Sciatic nerve (tissue), 2 donors: ENCODE results near the gene TROAP. TPM values are rescaled to one million over a fixed set of nuclear protein-coding genes. Genes with fewer than 3 reads are reported as not detected.
A peak's percentile ranks its signal among the peaks of the same experiment; 100 is the strongest.
"Not testable (repeated sequence)": the region's sequence is repeated elsewhere in the genome, so short reads cannot be mapped to it uniquely, and the experiment has no call there.

Experiments
- ATAC-seq: fragments of 200-7000 bp; cut with Tn5 transposase; one replicate; pipeline ENCODE4 v1.9.1; 2020; ENCODE audit warnings: mild to moderate bottlenecking, moderate library complexity
- DNase-seq: peaks from one replicate; pipeline ENCODE4 v3.0.0-alpha.2; 2020; ENCODE audit warnings: low spot score
- intact Hi-C: fragments of 100-400 bp; cut with DNase I; formaldehyde crosslinking; loops from one replicate; pipeline ENCODE4 v1.14.2; 2022
- total RNA-seq: library from RNA; stranded (reverse); fragmentation: NEBNext Ultra II Directional; extraction: Animal tissue kit (Norgen Biotek cat#: 25700); gene quantifications from one replicate; pipeline ENCODE4 v1.2.1, GENCODE V29; 2021
- donor health status: DM: no; HTN: no; CAD: no.
- donor health status: DM: no; HTN: no; CAD: no.

TROAP gene
- total RNA-seq, 1 donor from 2014 or later, result 0.58 TPM

GRCh38 chr12:49358483-49359141, 35.6 kb downstream of the TROAP start:
- no peak for DNase-seq
- ATAC-seq, result peak; percentile 82
- intact Hi-C loops, result no loop called here

- ATAC-seq (no peak), DNase-seq (no peak)
- intact Hi-C loops, result loop anchor here (2.0 kb wide), 1 partner anchor 153 kb away; no protein-coding TSS in a partner anchor
Measured at GRCh38 chr12:49359671-49360070, 36.6 kb downstream of the TROAP start.

DNA sequence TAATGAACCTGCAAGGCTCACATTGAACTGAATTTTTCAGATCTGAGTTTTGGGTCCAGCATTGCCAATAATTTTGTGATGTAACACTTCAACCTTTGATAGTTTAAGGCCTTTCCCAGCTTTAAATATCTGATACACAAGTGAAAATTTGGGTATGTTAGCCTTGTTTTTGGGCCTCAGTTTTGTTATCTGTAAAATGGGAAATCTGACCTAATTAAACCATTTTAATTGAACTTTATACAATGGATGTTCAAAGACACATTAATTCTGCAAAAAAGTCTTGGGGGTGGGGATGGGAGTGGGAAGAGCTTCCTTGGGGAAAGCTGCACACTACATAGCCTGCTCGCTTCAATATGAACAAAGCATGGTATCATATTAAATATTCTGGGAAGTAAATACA, 39.0 kb downstream of the TROAP start:
- intact Hi-C loops, result no loop called here
- ATAC-seq (no peak), DNase-seq (no peak)

DNA sequence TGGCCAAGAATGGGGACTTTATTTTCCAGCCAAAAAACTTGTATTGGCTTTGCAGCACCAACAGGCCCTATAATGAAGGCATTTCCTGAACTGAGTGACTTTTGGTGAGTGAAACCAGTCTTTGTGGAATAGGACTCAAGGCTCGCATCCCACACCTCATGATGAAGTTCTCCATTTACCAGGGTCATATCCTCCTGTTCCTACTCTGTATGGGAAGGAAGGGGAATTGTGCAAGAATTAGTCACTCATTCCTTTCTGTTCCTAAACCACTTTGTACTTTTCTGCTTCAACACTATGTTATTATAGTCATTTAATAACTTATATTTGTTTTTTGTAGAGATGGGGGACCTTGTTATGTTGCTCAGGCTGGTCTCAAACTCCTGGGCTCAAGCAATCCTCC, 41.9 kb downstream of the TROAP start:
- DNase-seq (no peak), ATAC-seq (no peak)
- intact Hi-C loops, result no loop called here

GRCh38 chr12:49365542-49365941, 42.5 kb downstream of the TROAP start:
- intact Hi-C loops, result no loop called here
- no peak for DNase-seq

GRCh38 chr12:49366096-49366651, 43.1 kb downstream of the TROAP start:
- ATAC-seq (peak; percentile 25), DNase-seq (no peak)
- intact Hi-C loops, result no loop called here

More at GRCh38 chr12:49365542-49365941, 42.5 kb downstream of the TROAP start:
- ATAC-seq, result no peak

DNA sequence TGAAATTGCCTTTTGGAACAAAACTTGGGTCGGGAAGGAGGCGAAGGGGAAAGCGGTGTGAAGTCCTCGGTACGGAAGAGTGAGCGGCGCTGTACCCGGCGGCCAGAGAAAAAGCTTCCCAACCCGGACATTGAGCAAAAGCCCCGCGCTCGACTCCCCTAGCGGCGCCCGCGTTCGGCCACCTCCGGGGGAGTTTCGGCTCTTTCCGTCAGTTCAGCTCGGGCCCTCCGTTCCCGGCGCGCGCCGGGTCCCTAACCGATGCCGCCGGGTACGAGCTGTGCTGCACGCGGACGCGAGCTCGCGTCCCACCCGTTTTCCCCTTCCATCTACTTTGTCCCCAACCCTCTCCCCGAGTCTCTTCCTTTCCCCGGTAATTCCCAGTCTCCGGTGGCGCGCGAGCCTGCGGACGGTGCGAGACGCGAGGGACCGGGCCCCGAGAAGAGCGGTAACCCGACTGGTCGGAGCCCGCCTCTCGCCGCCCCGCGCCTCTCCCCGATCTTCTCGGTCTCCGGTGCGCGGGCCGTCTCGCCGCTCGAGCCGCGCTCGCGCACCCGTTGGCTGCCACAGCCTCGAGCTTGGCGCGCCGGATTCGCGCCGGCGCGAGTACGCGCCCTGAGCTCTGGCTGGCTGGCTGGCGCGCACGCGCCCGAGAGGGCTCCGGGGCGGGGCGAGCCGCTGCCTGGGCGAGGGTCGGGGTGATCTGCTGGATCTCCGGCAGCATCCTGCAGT, 43.8 kb downstream of the TROAP start:
- intact Hi-C loops, result no loop called here
- DNase-seq (peak; percentile 92), ATAC-seq (peak; percentile 94)

GRCh38 chr12:49367381-49368239, 44.6 kb downstream of the TROAP start, which contains the start of gene SPATS2:
Gene SPATS2 (plus strand): TSS chr12:49367462. CDS start chr12:49461013, 93,551 bp downstream.
- ATAC-seq (peak; percentile 40), DNase-seq (peak; percentile 96)
- intact Hi-C loops, result no loop called here

- ATAC-seq (no peak), DNase-seq (no peak)
- intact Hi-C loops, result no loop called here
Measured at GRCh38 chr12:49368240-49368600, 45.2 kb downstream of the TROAP start.

DNA sequence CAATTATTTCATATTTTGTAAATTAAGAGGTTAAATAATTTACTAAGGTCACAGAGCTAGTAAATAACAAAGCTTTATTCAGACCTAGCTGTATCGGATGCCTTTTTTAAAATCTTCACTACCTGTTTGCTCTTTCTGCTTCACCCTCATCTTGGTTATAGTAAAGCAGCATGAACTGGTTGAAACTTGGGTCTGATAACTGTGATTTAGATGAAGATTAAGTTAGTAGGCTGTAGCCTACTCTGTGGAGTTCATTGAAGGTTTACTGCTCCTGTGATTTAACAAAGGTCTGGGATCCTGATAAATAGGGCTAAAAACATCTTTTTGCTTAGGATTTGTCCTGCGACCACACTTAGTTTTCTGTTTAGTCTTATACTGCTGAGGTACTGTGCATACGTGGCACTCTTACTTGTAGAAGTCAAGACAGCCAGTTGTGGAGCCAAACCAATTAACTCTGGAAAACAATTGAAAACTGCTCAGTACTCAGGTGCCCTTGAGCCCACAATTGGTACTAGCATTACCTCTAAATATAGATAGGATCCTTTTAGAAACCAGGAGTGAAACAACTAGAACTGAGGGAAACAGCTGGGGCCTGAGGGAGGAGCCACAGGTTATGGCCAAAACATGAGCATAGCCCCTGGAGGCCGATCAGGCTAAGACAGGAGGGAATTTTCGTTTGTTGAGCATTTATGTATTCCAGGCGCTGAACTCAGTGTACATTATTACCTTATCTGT, 46.5 kb downstream of the TROAP start:
- no peak for ATAC-seq
- no peak for DNase-seq
- intact Hi-C loops, result no loop called here

- intact Hi-C loops, result no loop called here
- no peak for DNase-seq
- no peak for ATAC-seq
Measured at GRCh38 chr12:49370539-49370938, 47.5 kb downstream of the TROAP start.

DNA sequence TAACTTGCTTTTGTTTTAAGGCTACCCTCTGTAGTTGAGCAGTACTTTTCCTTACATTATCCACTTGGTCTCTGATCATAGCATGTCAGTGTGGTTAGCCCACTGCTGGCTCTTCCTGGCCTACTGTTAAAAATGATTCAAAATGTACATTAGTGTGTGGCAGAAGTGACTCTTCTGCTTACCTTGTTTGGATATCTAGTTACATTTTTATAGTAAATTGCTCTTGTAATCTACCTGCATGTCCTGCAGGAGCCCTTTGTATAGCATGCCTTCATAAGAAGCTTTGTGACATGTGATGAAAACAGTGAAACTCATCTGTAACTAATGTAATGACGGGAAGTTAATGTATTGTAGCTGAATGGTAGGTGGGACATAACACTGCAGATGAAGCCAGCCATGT, 52.4 kb downstream of the TROAP start:
- no peak for DNase-seq
- ATAC-seq, result no peak
- intact Hi-C loops, result no loop called here

- DNase-seq (no peak), ATAC-seq (no peak)
- intact Hi-C loops, result no loop called here
Measured at GRCh38 chr12:49377386-49377785, 54.3 kb downstream of the TROAP start.

DNA sequence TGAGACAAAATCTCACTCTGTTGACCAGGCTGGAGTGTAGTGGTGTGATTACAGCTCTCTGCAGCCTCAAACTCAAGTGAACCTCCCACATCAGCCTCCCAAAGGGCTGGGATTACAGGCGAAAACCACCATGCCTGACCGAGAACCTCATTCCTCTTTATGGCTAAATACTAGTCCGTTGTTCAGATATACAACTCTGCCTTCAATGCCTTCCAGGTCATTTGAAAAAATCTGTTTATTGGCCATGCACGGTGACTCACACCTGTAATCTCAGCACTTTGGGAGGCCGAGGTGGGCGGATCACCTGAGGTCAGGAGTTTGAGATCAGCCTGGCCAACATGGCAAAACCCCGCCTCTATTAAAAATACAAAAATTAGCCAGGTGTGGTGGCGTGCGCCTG, 57.1 kb downstream of the TROAP start:
- ATAC-seq, DNase-seq, intact Hi-C loops: not testable (repeated sequence)

Other genes with a start within 250 kb of the TROAP start
- 54.5 TPM for gene DHH, start 228.5 kb upstream of the TROAP start, total RNA-seq
- gene LMBR1L, start 212.4 kb upstream of the TROAP start, total RNA-seq, result 99.1 TPM
- gene TUBA1B, start 191.9 kb upstream of the TROAP start, total RNA-seq, result 680 TPM
- 346 TPM for gene TUBA1A, start 134.2 kb upstream of the TROAP start, total RNA-seq
- 59.8 TPM for gene TUBA1C, start 58.2 kb upstream of the TROAP start, total RNA-seq
- gene PRPH, start 28.1 kb upstream of the TROAP start, total RNA-seq, result 3.7 TPM
- not detected for gene C1QL4, start 13.9 kb downstream of the TROAP start, total RNA-seq
- gene DNAJC22, start 23.6 kb downstream of the TROAP start, total RNA-seq, result not detected
- gene SPATS2, start 44.2 kb downstream of the TROAP start, total RNA-seq, result 14.8 TPM
- 0.27 TPM for gene KCNH3, start 215.8 kb downstream of the TROAP start, total RNA-seq
- 39.3 TPM for gene MCRS1, start 244.9 kb downstream of the TROAP start, total RNA-seq